ENCODE results near the gene MREG.

DNA sequence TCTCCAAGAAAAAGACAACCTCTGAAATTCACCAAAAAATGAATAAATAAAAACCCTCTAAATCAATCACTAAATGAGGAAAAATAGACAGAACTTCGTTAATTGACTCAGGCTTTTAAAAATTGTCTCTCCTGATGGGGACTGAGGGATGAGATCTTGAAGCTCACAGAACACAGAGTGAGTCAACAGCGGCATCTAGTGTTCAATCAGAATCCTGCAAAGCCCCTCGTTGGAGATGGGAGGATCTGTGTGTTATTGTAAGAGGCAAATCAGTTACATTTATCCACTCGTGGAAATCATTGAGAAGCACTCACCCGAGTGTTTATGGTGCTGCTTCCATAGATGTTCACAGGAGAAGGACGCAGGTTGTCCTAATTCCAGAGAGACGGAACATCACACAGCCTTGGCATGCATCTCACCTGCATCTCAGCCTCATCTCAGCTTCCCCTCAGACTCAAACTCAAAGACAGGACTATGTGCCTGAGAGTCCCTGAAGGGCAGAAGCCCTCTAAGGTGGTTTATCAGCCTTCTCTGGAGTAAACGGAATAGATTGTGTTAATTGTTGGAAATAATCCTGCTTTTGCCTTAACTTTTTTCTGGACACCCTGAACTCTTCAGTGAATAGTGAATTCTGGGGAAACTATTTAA, 82.0 kb downstream of the MREG start:
- TF ChIP-seq POLR2A (IDR thresholded peaks at IDR 0.05; ENCODE audit: low read length) (no peak), GATA1 (IDR thresholded peaks at IDR 0.05; ENCODE audit: low read depth, low read length) (no peak)
